Hypothalamus (tissue), 51 donors: ENCODE measurements around the gene ANO9.
"Not testable (repeated sequence)": the region's sequence is repeated elsewhere in the genome, so short reads cannot be mapped to it uniquely, and the experiment has no call there.

Experiments used
- DNase-seq, 51 donors: peaks; one replicate each; lab custom pipeline; 2025; lab: John Stamatoyannopoulos, UW

ANO9 gene

DNA sequence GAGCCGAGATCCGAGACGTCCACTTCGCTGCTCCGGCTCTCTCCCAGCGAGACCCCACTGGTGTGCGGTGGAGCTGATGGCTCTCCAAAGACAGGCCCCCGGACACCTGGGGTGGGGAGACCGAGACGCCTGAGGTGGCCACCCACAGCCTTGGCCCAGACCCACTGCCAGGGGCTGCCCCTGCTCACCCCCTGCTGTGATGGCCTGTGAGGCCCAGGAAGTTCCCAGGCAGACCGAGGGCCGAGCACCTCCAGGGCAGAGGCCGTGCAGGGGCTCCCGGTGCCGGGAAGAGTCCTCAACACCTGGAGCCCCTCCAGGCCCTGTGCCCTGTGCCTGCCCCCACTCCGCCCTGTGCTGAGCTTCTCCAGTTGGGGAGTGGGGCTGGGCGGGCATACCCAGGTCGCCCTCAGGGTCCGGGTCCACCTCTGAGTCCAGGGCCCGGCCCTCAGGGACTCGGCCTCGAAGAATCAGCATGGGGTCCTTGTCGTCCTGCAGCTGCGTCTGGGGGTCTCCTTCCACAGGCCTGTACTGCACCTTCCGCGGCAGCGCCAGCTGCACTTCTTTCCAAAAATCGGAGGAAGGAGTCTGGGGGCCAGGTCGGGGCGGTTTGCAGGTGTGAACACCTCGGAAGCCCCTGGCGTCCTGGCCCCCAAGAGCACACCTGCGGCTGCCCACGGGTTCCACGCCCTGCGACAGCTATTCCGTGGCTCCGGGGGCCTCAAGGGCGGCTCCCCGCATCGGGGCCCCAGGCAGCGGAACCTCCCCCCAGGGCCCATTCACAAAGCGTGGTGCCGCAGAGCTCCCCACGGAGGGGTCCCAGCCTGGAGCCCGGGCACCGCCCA is 35.6 kb downstream of the ANO9 start:
- DNase-seq: no peak

DNA sequence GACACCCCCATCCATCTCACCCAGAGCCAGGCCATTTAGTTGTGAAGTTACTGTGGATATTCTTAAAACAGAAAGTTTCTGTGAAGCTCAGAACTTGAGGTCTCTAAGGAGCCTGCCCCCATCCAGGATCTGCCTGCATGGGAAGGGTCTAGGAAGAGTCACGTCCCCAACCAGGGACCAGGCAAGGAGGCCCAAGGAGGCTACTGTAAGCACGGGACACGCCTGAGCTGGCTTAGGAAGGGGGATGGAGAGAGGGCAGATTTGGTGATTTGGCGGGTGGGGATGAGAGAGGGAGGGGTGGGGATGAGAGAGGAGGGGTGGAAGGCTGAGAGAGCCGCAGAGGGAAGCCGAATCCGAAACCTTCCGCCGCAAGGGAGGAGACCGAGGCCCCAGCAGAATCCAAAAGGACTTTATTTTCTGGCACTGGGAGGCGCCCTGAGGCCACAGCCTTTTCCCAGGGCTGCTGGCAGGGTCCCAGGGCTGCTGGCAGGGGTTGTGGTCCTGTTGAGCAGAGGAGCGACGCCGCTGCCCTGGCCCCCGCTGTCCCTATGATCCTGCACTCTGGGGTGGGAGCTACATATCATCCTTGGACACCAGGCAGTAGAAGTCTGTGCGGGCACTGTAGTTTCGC is 36.4 kb downstream of the ANO9 start:
- peak in 29 of 51 donors; percentile 7 to 83 (median 38) for DNase-seq

DNA sequence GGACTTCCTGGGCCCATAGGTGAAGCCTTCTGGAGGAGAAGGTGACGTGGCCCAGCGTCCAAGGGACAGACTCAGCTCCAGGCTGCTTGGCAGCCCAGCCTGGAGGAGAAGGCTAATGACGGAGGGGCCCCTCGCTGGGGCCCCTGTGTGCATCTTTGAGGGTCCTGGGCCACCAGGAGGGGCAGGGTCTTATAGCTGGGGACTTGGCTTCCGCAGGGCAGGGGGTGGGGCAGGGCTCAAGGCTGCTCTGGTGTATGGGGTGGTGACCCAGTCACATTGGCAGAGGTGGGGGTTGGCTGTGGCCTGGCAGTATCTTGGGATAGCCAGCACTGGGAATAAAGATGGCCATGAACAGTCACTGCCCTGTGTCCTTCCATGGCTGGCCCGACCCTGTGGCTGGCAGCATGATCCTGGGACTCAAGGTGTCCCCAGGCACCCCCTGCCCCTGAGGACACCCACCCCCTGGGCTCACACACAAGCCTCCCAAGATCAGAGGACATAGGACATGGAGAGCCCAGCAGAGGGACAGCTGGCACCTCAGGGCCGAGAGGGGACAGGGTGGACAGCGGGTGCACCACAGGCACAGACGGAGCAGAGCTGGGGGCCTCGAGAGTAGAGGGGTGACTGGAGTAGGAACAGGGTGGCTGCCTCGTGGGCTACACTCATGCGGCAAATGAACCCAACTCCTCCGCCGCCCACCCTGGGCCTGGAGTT is 37.1 kb downstream of the ANO9 start:
- DNase-seq: no peak

DNA sequence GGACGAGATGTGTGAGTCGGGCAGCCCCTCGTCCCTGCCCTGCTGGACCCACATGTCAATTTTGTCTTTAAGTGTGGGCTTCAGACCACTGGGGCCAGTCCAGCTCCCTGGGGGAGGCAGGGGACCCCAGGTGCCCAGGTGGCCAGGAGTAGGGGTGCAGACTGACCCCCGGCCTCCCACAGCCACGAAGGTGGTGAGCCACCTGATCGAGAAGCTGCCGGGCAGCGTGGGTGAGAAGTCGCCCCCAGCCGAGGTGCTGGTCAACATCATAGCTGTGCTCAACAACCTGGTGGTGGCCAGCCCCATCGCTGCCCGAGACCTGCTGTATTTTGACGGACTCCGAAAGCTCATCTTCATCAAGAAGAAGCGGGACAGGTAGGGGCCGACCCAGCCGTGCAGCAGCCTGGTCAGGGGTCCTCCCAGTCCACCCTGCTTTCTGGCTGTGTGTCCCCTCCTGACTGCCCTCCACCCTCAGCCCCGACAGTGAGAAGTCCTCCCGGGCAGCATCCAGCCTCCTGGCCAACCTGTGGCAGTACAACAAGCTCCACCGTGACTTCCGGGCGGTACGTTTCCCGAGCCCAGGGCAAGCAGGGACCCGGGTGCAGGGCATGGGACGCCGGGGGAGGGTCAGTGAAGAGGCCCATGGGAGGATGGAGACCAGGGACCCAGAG is 37.9 kb downstream of the ANO9 start:
- no peak for DNase-seq

DNA sequence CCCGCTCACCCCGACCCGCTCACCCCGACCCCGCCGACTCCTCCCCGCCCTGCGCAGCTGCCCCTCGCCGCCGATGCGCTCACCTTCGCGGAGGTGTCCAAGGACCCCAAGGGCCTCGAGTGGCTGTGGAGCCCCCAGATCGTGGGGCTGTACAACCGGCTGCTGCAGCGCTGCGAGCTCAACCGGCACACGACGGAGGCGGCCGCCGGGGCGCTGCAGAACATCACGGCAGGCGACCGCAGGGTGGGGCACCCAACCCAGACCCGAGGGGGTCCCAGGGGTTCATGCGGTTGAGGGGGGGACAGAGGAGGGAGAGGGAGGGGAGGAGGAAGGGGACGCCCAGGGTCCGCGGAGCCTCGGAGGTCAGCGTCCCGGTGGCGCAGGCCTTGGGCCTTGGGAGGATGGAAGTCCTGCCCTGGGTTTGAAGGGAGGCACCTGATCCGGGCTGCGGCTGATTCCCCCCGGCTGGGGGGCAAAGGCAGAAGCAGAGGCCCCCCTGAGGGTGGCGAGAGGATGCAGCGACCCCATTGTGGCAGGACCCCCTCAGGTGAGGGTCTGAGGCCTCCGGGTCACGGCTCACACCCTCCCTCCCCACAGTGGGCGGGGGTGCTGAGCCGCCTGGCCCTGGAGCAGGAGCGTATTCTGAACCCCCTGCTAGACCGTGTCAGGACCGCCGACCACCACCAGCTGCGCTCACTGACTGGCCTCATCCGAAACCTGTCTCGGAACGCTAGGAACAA is 38.6 kb downstream of the ANO9 start:
- DNase-seq: no peak

DNA sequence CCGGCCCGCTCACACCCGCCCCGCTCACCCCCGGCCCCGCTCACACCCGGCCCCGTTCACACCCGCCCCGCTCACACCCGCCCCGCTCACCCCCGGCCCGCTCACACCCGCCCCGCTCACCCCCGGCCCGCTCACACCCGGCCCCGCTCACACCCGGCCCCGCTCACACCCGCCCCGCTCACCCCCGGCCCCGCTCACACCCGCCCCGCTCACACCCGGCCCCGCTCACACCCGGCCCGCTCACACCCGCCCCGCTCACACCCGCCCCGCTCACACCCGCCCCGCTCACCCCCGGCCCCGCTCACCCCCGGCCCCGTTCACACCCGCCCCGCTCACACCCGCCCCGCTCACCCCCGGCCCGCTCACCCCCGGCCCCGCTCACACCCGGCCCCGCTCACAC is 40.6 kb downstream of the ANO9 start:
- not testable (repeated sequence) for DNase-seq

DNA sequence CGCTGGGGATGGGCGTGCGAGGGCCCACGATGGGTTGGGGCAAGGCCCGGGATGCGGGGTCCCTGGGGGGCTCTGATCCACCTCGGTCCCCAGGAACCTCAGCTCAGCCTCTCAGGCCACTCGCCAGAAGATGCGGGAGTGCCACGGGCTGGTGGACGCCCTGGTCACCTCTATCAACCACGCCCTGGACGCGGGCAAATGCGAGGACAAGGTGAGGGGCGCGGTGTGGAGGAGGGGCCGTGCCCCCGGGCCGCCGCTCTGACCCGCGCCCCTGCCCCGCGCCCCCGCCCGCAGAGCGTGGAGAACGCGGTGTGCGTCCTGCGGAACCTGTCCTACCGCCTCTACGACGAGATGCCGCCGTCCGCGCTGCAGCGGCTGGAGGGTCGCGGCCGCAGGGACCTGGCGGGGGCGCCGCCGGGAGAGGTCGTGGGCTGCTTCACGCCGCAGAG is 41.5 kb downstream of the ANO9 start:
- no peak for DNase-seq

DNA sequence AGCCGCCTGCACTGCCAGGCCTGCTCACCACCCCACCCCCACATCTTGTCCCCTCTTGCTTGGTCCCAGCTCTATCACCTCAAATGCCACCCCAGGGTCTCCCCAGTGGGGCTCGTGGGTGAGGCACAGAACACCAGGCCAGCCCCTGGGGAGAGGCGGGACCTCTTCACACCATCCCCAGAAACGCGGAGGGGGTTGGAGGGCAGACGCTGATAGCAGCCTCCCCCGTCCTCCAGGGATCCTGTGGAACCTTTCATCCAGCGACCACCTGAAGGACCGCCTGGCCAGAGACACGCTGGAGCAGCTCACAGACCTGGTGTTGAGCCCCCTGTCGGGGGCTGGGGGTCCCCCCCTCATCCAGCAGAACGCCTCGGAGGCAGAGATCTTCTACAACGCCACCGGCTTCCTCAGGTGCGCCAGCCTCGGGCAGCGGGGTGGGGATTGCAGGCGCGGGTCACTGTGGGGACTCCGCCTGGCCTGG is 42.0 kb downstream of the ANO9 start:
- DNase-seq: no peak

DNA sequence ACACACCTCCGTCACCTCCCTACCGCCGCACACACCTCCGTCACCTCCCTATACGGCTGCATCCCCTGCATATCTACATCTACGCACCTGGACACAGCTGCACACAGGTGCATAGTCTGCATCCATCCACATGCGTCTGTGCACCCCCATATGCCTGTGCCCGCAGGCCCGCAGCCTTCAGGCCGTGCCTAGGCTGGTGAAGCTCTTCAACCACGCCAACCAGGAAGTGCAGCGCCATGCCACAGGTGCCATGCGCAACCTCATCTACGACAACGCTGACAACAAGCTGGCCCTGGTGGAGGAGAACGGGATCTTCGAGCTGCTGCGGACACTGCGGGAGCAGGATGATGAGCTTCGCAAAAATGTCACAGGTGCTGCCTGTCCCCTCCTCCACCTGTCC is 43.0 kb downstream of the ANO9 start:
- no peak for DNase-seq

DNA sequence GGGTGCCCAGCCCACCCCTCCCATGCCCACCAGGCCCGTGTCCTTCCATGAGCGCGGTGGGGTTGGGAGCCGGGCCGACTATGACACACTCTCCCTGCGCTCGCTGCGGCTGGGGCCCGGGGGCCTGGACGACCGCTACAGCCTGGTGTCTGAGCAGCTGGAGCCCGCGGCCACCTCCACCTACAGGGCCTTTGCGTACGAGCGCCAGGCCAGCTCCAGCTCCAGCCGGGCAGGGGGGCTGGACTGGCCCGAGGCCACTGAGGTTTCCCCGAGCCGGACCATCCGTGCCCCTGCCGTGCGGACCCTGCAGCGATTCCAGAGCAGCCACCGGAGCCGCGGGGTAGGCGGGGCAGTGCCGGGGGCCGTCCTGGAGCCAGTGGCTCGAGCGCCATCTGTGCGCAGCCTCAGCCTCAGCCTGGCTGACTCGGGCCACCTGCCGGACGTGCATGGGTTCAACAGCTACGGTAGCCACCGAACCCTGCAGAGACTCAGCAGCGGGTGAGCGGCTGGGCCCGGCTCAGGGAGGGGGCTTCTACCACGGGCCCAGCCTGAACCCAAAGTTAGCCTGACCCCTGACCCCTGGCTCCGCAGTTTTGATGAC is 44.8 kb downstream of the ANO9 start:
- DNase-seq: peak in 21 of 51 donors; percentile 6 to 70 (median 38)

DNA sequence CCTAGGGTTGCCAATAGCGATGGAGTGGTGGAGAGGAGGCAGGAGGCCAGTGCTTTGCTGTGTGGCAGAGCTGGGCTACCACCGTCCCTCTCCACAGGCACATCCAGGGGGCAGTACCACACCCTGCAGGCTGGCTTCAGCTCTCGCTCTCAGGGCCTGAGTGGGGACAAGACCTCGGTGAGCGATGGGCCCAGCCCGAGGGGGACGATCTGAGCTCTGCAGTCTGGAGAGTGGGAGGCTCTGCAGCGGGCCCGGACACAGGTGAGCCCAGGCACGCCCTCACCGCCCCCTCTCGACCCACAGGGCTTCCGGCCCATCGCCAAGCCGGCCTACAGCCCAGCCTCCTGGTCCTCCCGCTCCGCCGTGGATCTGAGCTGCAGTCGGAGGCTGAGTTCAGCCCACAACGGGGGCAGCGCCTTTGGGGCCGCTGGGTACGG is 45.3 kb downstream of the ANO9 start:
- no peak for DNase-seq

DNA sequence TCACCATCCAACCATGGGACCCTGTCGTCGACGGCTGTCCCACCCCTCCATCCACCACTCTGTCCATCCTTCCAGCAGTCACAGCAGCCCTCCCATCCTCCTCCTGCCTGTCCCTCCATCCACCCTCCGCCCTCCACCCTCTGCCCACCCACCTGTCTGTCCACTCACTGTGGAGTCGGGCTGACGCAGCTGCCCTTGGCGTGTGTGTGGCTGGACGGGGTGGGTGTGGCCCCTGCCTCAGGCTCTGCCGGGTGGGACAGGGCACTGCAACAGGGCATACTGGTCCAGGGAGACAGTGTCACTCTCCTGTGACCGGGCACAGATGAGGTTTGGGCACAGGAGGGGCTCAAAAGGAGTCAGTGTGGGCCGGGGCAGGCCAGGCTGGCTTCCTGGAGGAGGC is 45.9 kb downstream of the ANO9 start:
- no peak for DNase-seq

DNA sequence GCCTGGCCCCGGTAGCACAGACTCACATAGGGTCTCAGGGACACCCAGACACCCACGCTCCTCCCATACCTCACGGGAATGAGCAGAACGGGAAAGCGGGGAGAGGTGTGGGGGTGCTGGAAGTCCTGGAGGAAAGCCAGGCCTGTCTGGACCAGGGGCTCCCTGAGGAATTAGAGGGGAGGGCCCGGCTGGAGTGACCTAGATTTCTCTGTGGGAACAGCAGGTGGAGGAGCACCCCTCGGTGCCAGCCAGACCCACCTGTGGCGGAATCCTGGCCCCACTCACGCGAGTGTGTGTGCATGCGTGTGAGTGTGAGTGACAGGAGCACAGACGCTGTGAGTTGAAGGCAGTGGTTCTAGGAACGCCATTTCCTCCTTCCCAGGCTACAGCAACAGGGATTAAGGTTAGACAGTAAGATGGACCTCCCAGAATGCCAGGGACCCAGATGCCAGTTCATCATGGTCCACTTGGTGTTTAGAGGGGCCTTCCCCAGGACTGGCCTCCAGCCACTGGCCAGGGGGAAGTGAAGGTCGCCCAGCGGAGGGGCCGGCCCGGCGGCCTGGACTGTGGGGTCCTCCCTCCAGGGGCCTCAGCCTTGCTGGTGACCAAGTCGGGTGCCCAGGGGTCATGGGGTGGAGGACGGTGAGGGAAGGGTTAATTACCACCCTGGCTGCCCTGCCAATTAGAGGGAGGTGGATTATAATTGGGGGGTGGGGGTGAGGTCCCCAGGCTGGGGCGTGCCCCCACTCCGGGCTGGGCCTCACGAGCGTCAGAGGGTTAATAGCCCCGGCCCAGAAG is 46.8 kb downstream of the ANO9 start:
- DNase-seq: no peak

DNA sequence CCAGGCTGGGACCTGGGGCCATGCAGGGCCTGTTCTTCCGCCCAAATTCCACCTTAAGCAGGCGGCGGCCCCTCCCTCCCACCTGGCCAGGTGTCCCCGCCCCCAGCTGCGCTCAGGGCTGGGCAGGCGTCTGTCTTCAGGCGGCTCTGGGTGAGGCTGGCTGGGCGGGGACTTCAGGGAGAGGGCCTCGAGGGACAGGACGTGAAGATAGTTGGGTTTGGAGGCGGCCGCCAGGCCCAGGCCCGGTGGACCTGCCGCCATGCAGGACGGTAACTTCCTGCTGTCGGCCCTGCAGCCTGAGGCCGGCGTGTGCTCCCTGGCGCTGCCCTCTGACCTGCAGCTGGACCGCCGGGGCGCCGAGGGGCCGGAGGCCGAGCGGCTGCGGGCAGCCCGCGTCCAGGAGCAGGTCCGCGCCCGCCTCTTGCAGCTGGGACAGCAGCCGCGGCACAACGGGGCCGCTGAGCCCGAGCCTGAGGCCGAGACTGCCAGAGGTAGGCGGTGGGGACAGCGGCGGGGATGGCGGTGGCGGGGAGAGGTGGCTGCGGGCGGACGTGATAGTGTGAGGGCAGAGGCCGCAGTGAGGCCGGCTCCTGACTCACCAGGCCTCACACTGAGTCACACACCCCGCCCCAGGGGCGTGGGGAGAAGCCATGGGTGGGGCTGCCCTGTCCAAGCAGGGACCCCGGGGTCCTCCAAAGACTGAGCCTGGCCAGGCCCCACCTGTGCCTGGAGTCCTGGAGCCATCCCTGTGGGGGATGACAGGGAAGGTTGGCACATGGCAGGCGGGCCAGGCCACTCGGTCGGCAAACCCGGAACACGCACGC is 47.6 kb downstream of the ANO9 start, which contains the start of gene PKP3:
Gene PKP3 (plus strand): TSS at position 176 of the 824 bp plus-strand sequence. CDS start 84 bp downstream, at position 260.
- DNase-seq: no peak

DNA sequence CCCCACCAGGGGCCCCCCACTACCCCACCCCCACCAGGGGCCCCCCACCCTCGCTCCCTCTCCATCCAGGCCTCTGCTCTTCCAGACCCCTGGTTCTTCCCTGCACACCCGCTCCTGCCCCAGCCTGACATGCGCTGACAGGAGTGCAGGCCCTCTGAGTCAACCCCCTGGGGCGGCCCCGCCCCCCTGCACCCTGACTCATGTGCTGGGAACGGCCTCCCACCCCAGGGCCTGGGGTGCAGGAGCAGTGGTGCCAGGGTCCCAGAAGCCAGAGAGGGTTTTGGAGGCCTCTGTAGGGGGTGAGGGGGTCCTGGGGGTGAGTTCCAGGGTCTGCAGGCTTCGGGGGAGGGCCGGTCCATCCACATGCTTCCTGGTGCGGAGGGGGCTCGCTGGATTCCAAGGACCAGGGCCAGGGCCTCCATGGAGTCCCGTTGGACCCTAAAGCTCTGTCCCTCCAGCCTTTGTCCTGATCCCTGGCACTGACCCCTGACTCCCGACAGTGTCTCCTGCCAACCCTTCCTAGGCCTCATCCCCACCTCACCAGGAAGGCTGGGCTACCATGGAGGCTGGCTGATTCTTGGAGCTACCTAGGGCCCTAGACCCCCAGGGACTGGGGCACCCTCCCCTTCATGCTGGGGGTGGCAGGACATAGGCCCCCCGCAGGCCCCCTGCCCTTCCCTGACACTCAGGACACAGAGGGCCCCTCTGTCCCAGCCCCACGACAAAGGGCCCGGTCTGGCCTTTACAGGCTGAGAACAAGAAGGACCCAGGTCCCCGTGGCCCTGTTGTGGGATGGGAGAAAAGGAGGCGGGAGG is 48.4 kb downstream of the ANO9 start:
- no peak for DNase-seq

DNA sequence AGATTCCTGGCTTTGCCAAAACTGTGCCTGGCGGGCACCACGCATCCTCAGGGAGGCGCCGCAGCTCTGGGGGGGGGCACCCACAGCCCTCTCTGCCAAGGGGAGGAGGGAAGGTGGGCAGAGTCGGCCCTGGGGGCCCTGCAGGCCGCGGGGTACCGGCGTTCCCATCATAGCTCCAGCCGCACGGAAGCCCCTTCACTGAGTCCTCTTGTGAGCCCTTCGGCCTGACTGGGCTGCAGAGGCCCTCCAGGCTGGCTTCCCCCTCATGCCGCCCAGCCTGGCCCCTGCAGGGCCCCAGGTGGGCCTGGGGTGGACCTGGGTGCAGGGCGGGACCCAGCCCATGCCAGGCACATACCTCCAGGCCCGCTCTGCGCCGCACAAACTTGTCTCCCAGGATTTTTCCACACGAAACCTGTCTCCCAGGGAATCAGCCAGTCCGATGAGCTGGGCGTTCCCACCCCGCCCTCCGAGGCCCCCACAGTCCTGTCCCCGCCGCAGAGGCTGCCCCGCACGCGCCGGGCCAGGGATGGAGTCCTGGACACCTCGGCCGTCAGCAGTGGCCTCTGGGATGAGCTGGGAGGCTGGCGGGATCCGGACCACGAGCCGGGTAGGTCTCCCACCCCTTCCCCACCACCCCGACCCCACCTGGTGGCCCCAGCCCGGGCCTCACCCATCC is 49.6 kb downstream of the ANO9 start:
- DNase-seq: no peak
